Inferior parietal cortex (tissue), 1 donor: ENCODE results near the gene NELL2.

Experiments
- DNase-seq: peaks from one replicate; pipeline ENCODE4 v3.0.0-alpha.2; 2016; ENCODE audit errors: extremely low spot score

Gene NELL2

DNA sequence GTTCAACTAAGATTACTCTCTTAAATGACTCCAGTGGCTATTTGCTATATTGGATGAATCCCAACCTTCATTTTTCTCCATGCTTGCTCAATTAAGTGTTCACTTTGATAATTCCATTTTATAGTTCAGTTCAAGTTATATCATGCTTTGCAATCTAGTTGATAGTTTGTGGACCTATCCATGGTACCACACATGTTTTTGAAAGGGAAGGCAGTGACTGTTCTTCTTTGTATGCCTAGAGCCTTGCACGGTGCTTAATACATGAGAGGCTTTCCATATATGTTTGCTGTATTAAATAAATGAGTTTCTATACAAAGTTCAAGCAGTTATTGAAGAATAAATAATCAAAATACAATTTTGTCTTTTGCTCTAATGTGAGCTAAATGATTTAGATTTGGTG lies 391.3 kb downstream of the NELL2 start:
- DNase-seq = no peak

- DNase-seq = no peak
These were observed 398.7 kb downstream of the NELL2 start for GRCh38 chr12:44477331-44477980.

DNA sequence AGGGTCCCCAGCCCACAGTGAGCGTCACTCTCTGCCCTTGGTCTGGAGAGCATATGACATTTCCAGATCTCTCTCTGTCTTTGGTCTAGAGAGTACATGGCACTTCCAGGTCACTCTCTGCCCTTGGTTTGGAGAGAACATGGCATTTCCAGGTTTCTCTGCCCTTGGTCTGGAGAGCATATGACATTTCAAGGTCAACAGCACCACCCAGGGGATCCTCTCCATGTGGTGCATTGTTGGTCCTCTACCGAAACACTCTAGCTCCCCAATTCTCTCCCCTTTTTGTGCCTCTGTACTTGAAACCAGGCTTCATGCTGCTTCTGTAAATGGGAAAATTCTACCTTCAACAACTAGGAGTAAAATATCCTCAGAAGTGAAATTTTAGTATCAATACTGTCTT lies 399.4 kb downstream of the NELL2 start:
- no peak for DNase-seq

GRCh38 chr12:44465139-44465538 lies 411.0 kb downstream of the NELL2 start:
- no peak for DNase-seq

DNA sequence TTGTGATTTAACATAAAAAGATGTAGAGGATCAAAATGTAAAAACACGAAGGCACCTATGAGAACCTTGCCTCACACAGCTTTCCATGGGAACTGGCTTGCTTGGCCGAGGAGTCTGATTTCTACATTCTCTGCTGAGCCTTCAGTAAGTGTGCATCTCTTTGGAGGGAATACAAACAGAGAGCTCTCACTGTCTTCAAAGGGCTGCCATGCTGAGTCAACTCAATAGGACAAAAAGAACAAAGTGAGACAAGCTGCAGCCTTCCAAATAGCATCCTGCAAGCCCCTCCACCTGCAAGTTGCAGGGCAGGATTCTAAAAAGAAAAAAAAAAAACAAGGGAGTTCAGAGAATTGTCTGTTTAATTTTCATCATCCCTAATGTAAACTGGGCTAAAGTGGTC lies 411.9 kb downstream of the NELL2 start:
- DNase-seq = no peak

GRCh38 chr12:44462729-44463128 lies 413.4 kb downstream of the NELL2 start:
- no peak for DNase-seq

DNA sequence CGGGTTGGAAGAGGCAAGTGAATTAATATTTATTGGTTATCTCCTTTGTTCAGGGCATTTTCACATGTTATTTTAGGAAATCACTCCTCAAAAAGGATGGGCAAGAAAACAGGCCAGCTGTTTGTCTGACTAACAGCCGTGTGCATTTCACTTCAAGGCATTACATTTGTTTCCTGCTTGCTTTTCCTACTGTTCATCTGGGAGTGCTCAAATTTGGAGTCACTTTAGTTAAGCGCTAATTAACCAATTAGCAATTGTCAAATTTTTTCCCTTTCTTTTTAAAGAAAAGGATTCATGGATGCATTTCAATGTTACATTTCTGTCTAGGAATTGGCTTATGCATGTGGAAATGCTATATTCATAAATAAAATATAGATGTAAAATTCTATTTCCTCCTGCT lies 415.9 kb downstream of the NELL2 start:
- no peak for DNase-seq

GRCh38 chr12:44459569-44459968 lies 416.5 kb downstream of the NELL2 start:
- no peak for DNase-seq
